ENCODE measurements around the gene CPEB4. TPM values are rescaled to one million over a fixed set of nuclear protein-coding genes. Genes with fewer than 3 reads are reported as not detected.

CPEB4 gene
- total RNA-seq, 1 experiment from 2014 or later: 8.7 TPM

- Histone ChIP-seq H3T11ph (ENCODE audit: low read length) (no peak overlapping the region), H2BK15ac (ENCODE audit: low read depth, low read length) (no peak overlapping the region), H2BK20ac (ENCODE audit: low read depth, low read length, poor library complexity, severe bottlenecking) (no peak overlapping the region), H3K4me2 (ENCODE audit: insufficient read depth, insufficient read length, low read length) (no peak overlapping the region), H3K4me1 (ENCODE audit: insufficient read depth, low read length) (no peaks in the 10 kb centered on the region), H2BK12ac (ENCODE audit: insufficient read length, low read depth, low read length) (no peak overlapping the region), H3K79me1 (ENCODE audit: insufficient read depth, low read depth, low read length, poor library complexity, severe bottlenecking) (no peaks in the 10 kb centered on the region), H2AFZ (ENCODE audit: low read length) (no peak overlapping the region), H4K8ac (replicated peaks; ENCODE audit: insufficient read length, low read depth, low read length) (no peak overlapping the region), H3K23ac (ENCODE audit: insufficient read length, low read depth, low read length) (no peak overlapping the region), H3K18ac (ENCODE audit: insufficient read length, low read depth, low read length) (no peak overlapping the region), H3K23me2 (ENCODE audit: insufficient read length, low read depth, low read length, poor library complexity, severe bottlenecking) (no peaks in the 10 kb centered on the region), H3K9me3 (ENCODE audit: control insufficient read depth, low read depth, low read length) (no peaks in the 10 kb centered on the region), H4K20me1 (ENCODE audit: control insufficient read depth, insufficient read depth, insufficient read length) (no peaks in the 10 kb centered on the region), H2BK120ac (ENCODE audit: low read depth, low read length, poor library complexity, severe bottlenecking) (no peak overlapping the region), H3K9ac (ENCODE audit: extremely low read depth, insufficient read length, low read length) (no peak overlapping the region), H3K4ac (ENCODE audit: low read depth, low read length) (no peak overlapping the region), H3K14ac (ENCODE audit: insufficient read depth, low read length) (no peak overlapping the region), H4K5ac (ENCODE audit: insufficient read length, low read depth, low read length) (no peak overlapping the region), H2BK5ac (ENCODE audit: insufficient read length, low read length) (no peak overlapping the region), H3K79me2 (ENCODE audit: insufficient read depth, low read length) (no peaks in the 10 kb centered on the region), H3K56ac (ENCODE audit: insufficient read length, low read depth, low read length) (no peak overlapping the region), H3K27me3 (ENCODE audit: insufficient read depth, low read length) (no peaks in the 10 kb centered on the region), H2AK5ac (ENCODE audit: insufficient read length, low read length) (no peak overlapping the region), H3K27ac (ENCODE audit: insufficient read length, low read depth, low read length) (no peak overlapping the region), H4K91ac (ENCODE audit: insufficient read length, low read depth, low read length) (no peak overlapping the region)
- H3K9me3 Mint-ChIP-seq: peaks cover 0 to 2% of the 10 kb centered on the region in 2 experiments; a peak in 3 of 5 replicates
- H3K4me1 Mint-ChIP-seq: peaks cover 9 to 10% of the 10 kb centered on the region in 2 experiments
- no peaks in the 10 kb centered on the region; a peak in 1 of 7 replicates for H3K36me3 Mint-ChIP-seq (ENCODE audit: insufficient read depth in 1 of 3, low read depth in 3 of 3)
- no peak overlapping the region for H3K27ac Mint-ChIP-seq
- DNase-seq: no peak
- no peak overlapping the region for H3K4me3 Mint-ChIP-seq
- H3K27me3 Mint-ChIP-seq (ENCODE audit: low read depth): peaks cover 4% of the 10 kb centered on the region
- TF ChIP-seq, protein P1, sequence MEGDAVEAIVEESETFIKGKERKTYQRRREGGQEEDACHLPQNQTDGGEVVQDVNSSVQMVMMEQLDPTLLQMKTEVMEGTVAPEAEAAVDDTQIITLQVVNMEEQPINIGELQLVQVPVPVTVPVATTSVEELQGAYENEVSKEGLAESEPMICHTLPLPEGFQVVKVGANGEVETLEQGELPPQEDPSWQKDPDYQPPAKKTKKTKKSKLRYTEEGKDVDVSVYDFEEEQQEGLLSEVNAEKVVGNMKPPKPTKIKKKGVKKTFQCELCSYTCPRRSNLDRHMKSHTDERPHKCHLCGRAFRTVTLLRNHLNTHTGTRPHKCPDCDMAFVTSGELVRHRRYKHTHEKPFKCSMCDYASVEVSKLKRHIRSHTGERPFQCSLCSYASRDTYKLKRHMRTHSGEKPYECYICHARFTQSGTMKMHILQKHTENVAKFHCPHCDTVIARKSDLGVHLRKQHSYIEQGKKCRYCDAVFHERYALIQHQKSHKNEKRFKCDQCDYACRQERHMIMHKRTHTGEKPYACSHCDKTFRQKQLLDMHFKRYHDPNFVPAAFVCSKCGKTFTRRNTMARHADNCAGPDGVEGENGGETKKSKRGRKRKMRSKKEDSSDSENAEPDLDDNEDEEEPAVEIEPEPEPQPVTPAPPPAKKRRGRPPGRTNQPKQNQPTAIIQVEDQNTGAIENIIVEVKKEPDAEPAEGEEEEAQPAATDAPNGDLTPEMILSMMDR (conservative IDR thresholded peaks at IDR 0.05): no peak
- no CpG with 5 or more reads among the region's 5 CpGs for WGBS (ENCODE audit: extremely low coverage, insufficient read length, low lambda C conversion rate)
Observed at GRCh38 chr5:173839117-173839713, 48.9 kb upstream of the CPEB4 start.

All from H9 (cell line).